GM19468 (cell line): ENCODE measurements around the gene ATP6V0E1.
"Not testable (repeated sequence)": the region's sequence is repeated elsewhere in the genome, so short reads cannot be mapped to it uniquely, and the experiment has no call there.

Source experiments
- ATAC-seq: cut with Tn5 transposase; IDR thresholded peaks from one replicate; pipeline ENCODE4 v1.9.1; 2021; ENCODE audit warnings: mild to moderate bottlenecking, moderate library complexity, moderate number of reproducible peaks; ENCODE audit not compliant: unreplicated experiment; ENCODE audit errors: extremely low read depth

The ATP6V0E1 gene

GRCh38 chr5:173062141-173062540, 78.6 kb downstream of the ATP6V0E1 start:
- no peak for ATAC-seq

GRCh38 chr5:173065155-173065554, 81.6 kb downstream of the ATP6V0E1 start:
- ATAC-seq, result no peak

GRCh38 chr5:173069671-173070070, 86.1 kb downstream of the ATP6V0E1 start:
- ATAC-seq, result no peak

- ATAC-seq, result no peak
Observed at GRCh38 chr5:173075137-173075843, 91.7 kb downstream of the ATP6V0E1 start.

- no peak for ATAC-seq
Observed at GRCh38 chr5:173075970-173076369, 92.4 kb downstream of the ATP6V0E1 start.

GRCh38 chr5:173076471-173076870, 92.9 kb downstream of the ATP6V0E1 start:
- ATAC-seq, result not testable (repeated sequence)

GRCh38 chr5:173078878-173079277, 95.3 kb downstream of the ATP6V0E1 start:
- ATAC-seq, result no peak
